DOHH2 (cell line): ENCODE measurements around the gene ATF7IP2.
"Not testable (repeated sequence)": the region's sequence is repeated elsewhere in the genome, so short reads cannot be mapped to it uniquely, and the experiment has no call there.

Experiments
- H3F3A ChIP-seq: fragments of 200-600 bp; sonication (generic), shearing (Covaris generic); 2 replicates; pipeline ENCODE4 v1.6.0; 2016; ENCODE audit warnings: antibody characterized with exemption, mild to moderate bottlenecking; ENCODE audit not compliant: control insufficient read depth, insufficient read depth
- H3K27ac ChIP-seq: fragments of 200-600 bp; sonication (generic); 2 replicates; pipeline ENCODE4 v1.5.1; 2014; ENCODE audit warnings: low read depth, mild to moderate bottlenecking, low read length, moderate library complexity
- H3K27me3 ChIP-seq: fragments of 200-600 bp; sonication (generic); 2 replicates; pipeline ENCODE4 v1.6.1; 2014; ENCODE audit warnings: mild to moderate bottlenecking, low read length, mixed read lengths; ENCODE audit not compliant: control insufficient read depth
- H3K36me3 ChIP-seq: fragments of 200-600 bp; sonication (generic); 2 replicates; pipeline ENCODE4 v1.6.1; 2014; ENCODE audit warnings: mild to moderate bottlenecking, low read length, moderate library complexity, mixed read lengths; ENCODE audit not compliant: control insufficient read depth
- H3K4me1 ChIP-seq: fragments of 200-600 bp; sonication (generic); 2 replicates; pipeline ENCODE4 v1.6.1; 2014; ENCODE audit warnings: mild to moderate bottlenecking, low read length, mixed read lengths; ENCODE audit not compliant: control insufficient read depth
- H3K4me2 ChIP-seq: fragments of 200-600 bp; sonication (generic); 2 replicates; pipeline ENCODE4 v1.6.0; 2014; ENCODE audit warnings: mild to moderate bottlenecking, low read length, moderate library complexity
- H3K4me3 ChIP-seq: fragments of 200-600 bp; sonication (generic); 2 replicates; pipeline ENCODE4 v1.5.1; 2014; ENCODE audit warnings: mild to moderate bottlenecking, low read length, mixed read lengths
- H3K79me2 ChIP-seq: fragments of 200-600 bp; sonication (generic); 2 replicates; pipeline ENCODE4 v1.6.1; 2014; ENCODE audit warnings: mild to moderate bottlenecking, low read length, mixed read lengths; ENCODE audit not compliant: control insufficient read depth
- H3K9me2 ChIP-seq: fragments of 200-600 bp; sonication (generic); replicated peaks from 2 replicates; pipeline ENCODE4 v1.6.1; 2014; ENCODE audit warnings: mild to moderate bottlenecking, low read length, mixed read lengths; ENCODE audit not compliant: control insufficient read depth
- H3K9me3 ChIP-seq: fragments of 200-600 bp; sonication (generic); 2 replicates; pipeline ENCODE4 v1.6.1; 2014; ENCODE audit warnings: antibody characterized with exemption, low read length, mixed read lengths; ENCODE audit not compliant: control insufficient read depth, insufficient read depth
- H4K20me1 ChIP-seq: fragments of 200-600 bp; sonication (generic); 2 replicates; pipeline ENCODE4 v1.6.0; 2014; ENCODE audit warnings: low read depth, mild to moderate bottlenecking, antibody characterized with exemption, low read length, moderate library complexity; ENCODE audit not compliant: control insufficient read depth, insufficient read depth
- EZH2phosphoT487 ChIP-seq: fragments of 200-600 bp; sonication (generic); IDR thresholded peaks from 2 replicates; pipeline ENCODE4 v1.6.1; 2017; ENCODE audit warnings: borderline replicate concordance, mild to moderate bottlenecking, antibody characterized with exemption, low read length, moderate library complexity, mixed read lengths
- TF ChIP-seq, protein P1 (sequence below): fragments of 200-600 bp; sonication (generic); IDR thresholded peaks from one replicate; pipeline ENCODE4 v1.5.1; 2014; ENCODE audit warnings: antibody characterized with exemption, mild to moderate bottlenecking, low read depth, low read length; ENCODE audit not compliant: poor library complexity, severe bottlenecking

ATF7IP2 gene

DNA sequence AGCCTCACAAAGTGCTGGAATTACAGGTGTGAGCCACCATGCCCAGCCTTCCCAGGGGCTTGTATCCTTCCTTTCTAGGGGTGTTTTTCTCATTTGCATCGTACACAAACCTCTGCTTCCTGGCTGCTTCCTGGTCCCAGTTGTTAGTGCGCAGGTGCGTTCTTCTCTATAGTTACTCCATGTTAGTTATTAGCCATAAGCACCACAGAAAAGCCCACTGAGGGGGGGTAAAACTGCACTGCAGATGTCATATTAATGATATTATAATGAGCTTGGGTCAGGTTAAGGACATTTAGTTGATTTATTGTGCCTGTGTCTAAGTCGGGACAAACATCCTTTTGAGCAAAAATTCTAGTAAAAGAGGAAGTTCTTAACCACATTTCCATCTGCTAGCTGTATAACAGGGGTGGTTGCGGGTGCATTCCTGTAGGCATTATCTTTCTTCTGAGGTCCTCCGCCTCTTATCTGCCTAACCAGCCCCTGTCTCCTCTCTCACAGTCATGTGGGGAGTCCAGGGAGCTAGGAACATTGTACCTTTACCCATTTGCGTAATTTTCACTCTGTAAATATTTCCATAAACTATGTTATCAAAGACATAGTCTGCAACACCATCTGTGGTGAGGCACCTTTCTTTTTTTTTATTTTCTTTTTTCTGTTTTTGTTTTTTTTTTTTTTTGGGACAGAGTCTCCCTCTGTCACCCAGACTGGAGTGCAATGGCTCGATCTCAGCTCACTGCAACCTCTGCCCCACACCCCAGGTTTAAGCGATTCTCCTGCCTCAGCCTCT lies 23.6 kb upstream of the ATF7IP2 start:
- TF ChIP-seq EZH2phosphoT487 = no peak
- TF ChIP-seq, protein P1, sequence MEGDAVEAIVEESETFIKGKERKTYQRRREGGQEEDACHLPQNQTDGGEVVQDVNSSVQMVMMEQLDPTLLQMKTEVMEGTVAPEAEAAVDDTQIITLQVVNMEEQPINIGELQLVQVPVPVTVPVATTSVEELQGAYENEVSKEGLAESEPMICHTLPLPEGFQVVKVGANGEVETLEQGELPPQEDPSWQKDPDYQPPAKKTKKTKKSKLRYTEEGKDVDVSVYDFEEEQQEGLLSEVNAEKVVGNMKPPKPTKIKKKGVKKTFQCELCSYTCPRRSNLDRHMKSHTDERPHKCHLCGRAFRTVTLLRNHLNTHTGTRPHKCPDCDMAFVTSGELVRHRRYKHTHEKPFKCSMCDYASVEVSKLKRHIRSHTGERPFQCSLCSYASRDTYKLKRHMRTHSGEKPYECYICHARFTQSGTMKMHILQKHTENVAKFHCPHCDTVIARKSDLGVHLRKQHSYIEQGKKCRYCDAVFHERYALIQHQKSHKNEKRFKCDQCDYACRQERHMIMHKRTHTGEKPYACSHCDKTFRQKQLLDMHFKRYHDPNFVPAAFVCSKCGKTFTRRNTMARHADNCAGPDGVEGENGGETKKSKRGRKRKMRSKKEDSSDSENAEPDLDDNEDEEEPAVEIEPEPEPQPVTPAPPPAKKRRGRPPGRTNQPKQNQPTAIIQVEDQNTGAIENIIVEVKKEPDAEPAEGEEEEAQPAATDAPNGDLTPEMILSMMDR = no peak
- Histone ChIP-seq H3K79me2 (no peaks in the 10 kb centered on the region), H3K4me3 (peak overlapping the region; percentile 29), H3F3A (peaks cover 6% of the 10 kb centered on the region; the same call in 1 of the 2 replicates), H3K27ac (peak overlapping the region; percentile 5), H3K9me3 (no peaks in the 10 kb centered on the region), H3K4me2 (peak overlapping the region; percentile 56), H3K4me1 (peaks cover 17% of the 10 kb centered on the region), H3K9me2 (no peaks in the 10 kb centered on the region), H4K20me1 (no peaks in the 10 kb centered on the region), H3K27me3 (no peaks in the 10 kb centered on the region), H3K36me3 (no peaks in the 10 kb centered on the region)

- H3K9me2 ChIP-seq, H3K79me2 ChIP-seq, H4K20me1 ChIP-seq, H3K27ac ChIP-seq, H3K36me3 ChIP-seq, H3K9me3 ChIP-seq, H3F3A ChIP-seq, H3K27me3 ChIP-seq, H3K4me2 ChIP-seq, H3K4me3 ChIP-seq: not testable (repeated sequence)
- H3K4me1 ChIP-seq = peaks cover 17% of the 10 kb centered on the region
Measured at GRCh38 chr16:10362864-10363197, 23.0 kb upstream of the ATF7IP2 start.

GRCh38 chr16:10366619-10367018 lies 19.2 kb upstream of the ATF7IP2 start:
- H3K4me3 ChIP-seq, H3K27ac ChIP-seq, H3F3A ChIP-seq, H4K20me1 ChIP-seq, H3K36me3 ChIP-seq, H3K4me2 ChIP-seq, H3K9me2 ChIP-seq, H3K27me3 ChIP-seq, H3K9me3 ChIP-seq, H3K79me2 ChIP-seq: not testable (repeated sequence)
- H3K4me1 ChIP-seq = peaks cover 13% of the 10 kb centered on the region

- no peaks in the 10 kb centered on the region for H3K79me2 ChIP-seq
- H3F3A ChIP-seq = no peaks in the 10 kb centered on the region
- H3K27ac ChIP-seq = no peak overlapping the region
- peaks cover 2% of the 10 kb centered on the region for H3K4me1 ChIP-seq
- no peaks in the 10 kb centered on the region for H3K9me2 ChIP-seq
- no peaks in the 10 kb centered on the region for H3K36me3 ChIP-seq
- no peak overlapping the region for H3K4me3 ChIP-seq
- H3K4me2 ChIP-seq = no peak overlapping the region
- H4K20me1 ChIP-seq = no peaks in the 10 kb centered on the region
- H3K9me3 ChIP-seq = no peaks in the 10 kb centered on the region
- TF ChIP-seq EZH2phosphoT487 = no peak
- TF ChIP-seq, protein P1 = no peak
- no peaks in the 10 kb centered on the region for H3K27me3 ChIP-seq
Measured at GRCh38 chr16:10367616-10368188, 18.2 kb upstream of the ATF7IP2 start.
